K562 (cell line): Measurements from ENCODE around the gene SPSB1. TPM values are rescaled to one million over a fixed set of nuclear protein-coding genes. Genes with fewer than 3 reads are reported as not detected.
A peak's percentile ranks its signal among the peaks of the same experiment; 100 is the strongest.

Experiments used
- ATAC-seq: fragments of 200-7000 bp; cut with Tn5 transposase; 3 replicates; pipeline ENCODE4 v1.9.1; 2020; ENCODE audit warnings: moderate library complexity
- BruUV-seq: library from RNA; stranded (reverse); fragments of 400-500 nt; replicated peaks from 2 replicates; lab custom pipeline; 2021; lab: Mats Ljungman, UMichigan
- CTCF ChIA-PET: fragments of 300-600 bp; formaldehyde crosslinking; extraction: SDS; loops from one replicate; lab custom pipeline; 2021; ENCODE audit warnings: low intra/inter-chr PET ratio; lab: Yijun Ruan, JAX
- POLR2A ChIA-PET: fragments of 300-600, 350-650 bp; sonication (Branson Sonifier 250); formaldehyde crosslinking; extraction: SDS; loops from one replicate; lab custom pipeline; 2021; ENCODE audit warnings: antibody characterized with exemption, inconsistent platforms; lab: Yijun Ruan, JAX
- DNase-seq, 4 experiments: peaks; one replicate each; pipeline versions ENCODE4 v3.0.0 to v3.0.0-alpha.2; 2011 to 2018; ENCODE audit warnings: low spot score in 3 of 4, mixed read lengths in 3 of 4; ENCODE audit errors: extremely low read depth in 1 of 4
- FAIRE-seq: peaks from 2 replicates; lab custom pipeline; 2011; peaks lifted over from hg19 to GRCh38; lab: Jason Lieb, UNC
- H2AFZ ChIP-seq: 2 replicates; pipeline ENCODE4 v1.6.0; 2011; ENCODE audit warnings: low read depth, low read length, control low read depth, inconsistent platforms
- H3K27ac ChIP-seq: fragments of 200-600 bp; 3 replicates; pipeline ENCODE4 v1.8.0; 2011; ENCODE audit warnings: low read depth, mild to moderate bottlenecking, control low read depth, inconsistent platforms, low read length, moderate library complexity, mixed read lengths; ENCODE audit errors: extremely low read depth
- H3K27me3 ChIP-seq, 2 experiments: fragments of 300-600 bp in 1 of 2; 2 replicates in 1 of 2; 3 replicates in 1 of 2; pipeline versions ENCODE4 v1.6.0 to v1.8.0; 2011; ENCODE audit warnings: inconsistent platforms in 2 of 2, low read length in 2 of 2, mild to moderate bottlenecking in 1 of 2, mixed read lengths in 1 of 2, moderate library complexity in 1 of 2; ENCODE audit not compliant: control insufficient read depth in 2 of 2, insufficient read depth in 2 of 2
- H3K36me3 ChIP-seq: fragments of 300-600 bp; 3 replicates; pipeline ENCODE4 v1.8.0; 2011; ENCODE audit warnings: mild to moderate bottlenecking, low read length, inconsistent platforms; ENCODE audit not compliant: control insufficient read depth, insufficient read depth
- H3K4me1 ChIP-seq, 2 experiments: fragments of 200-600 bp in 1 of 2; replicated peaks in 1 of 2; 2 replicates in 1 of 2; 3 replicates in 1 of 2; pipeline versions ENCODE4 v1.5.1 to v1.8.0; 2011; ENCODE audit warnings: inconsistent platforms in 2 of 2, low read length in 2 of 2, mild to moderate bottlenecking in 1 of 2, mixed read lengths in 1 of 2, moderate library complexity in 1 of 2; ENCODE audit not compliant: control insufficient read depth in 2 of 2, insufficient read depth in 2 of 2
- H3K4me2 ChIP-seq: 2 replicates; pipeline ENCODE4 v1.6.1; 2011; ENCODE audit warnings: low read length, control low read depth, inconsistent platforms, mixed read lengths; ENCODE audit not compliant: insufficient read depth
- H3K4me3 ChIP-seq: fragments of 200-600 bp; sonication (generic), shearing (Covaris generic); 2 replicates; pipeline ENCODE4 v1.5.1; 2016; ENCODE audit warnings: control low read depth, inconsistent platforms
- H3K79me2 ChIP-seq: fragments of 200-600 bp; 3 replicates; pipeline ENCODE4 v1.8.0; 2011; ENCODE audit warnings: low read length, inconsistent platforms; ENCODE audit not compliant: control insufficient read depth, insufficient read depth
- H3K9ac ChIP-seq, 2 experiments: 2 replicates each; pipeline versions ENCODE4 v1.6.0 to v1.6.1; 2011; ENCODE audit warnings: low read depth in 2 of 2, low read length in 2 of 2, control low read depth in 1 of 2, inconsistent platforms in 1 of 2, mild to moderate bottlenecking in 1 of 2, mixed read lengths in 1 of 2; ENCODE audit not compliant: insufficient read depth in 1 of 2
- H3K9me1 ChIP-seq: one replicate; pipeline ENCODE4 v1.6.0; 2011; ENCODE audit warnings: inconsistent platforms, mild to moderate bottlenecking, low read length, moderate library complexity; ENCODE audit not compliant: control insufficient read depth, insufficient read depth
- H3K9me3 ChIP-seq: replicated peaks from 2 replicates; pipeline ENCODE4 v1.5.1; 2011; ENCODE audit warnings: low read depth, low read length, inconsistent platforms; ENCODE audit not compliant: control insufficient read depth, insufficient read depth
- H4K20me1 ChIP-seq: replicated peaks from 2 replicates; pipeline ENCODE4 v1.6.1; 2011; ENCODE audit warnings: low read length, inconsistent platforms, mixed read lengths; ENCODE audit not compliant: control insufficient read depth, insufficient read depth
- CREB1 ChIP-seq, 2 experiments: sonication (generic) in 1 of 2; formaldehyde crosslinking in 1 of 2; IDR thresholded peaks; 2 replicates each; pipeline versions ENCODE4 v1.6.1 to v1.8.0; 2012 to 2022; ENCODE audit warnings: inconsistent platforms in 1 of 2, mild to moderate bottlenecking in 1 of 2, missing genetic modification reagents in 1 of 2, moderate library complexity in 1 of 2
- POLR2G ChIP-seq: fragments of 200-400 bp; formaldehyde crosslinking; IDR thresholded peaks from 2 replicates; pipeline ENCODE4 v1.6.1; 2017; ENCODE audit warnings: low read depth, mild to moderate bottlenecking, antibody characterized with exemption, low read length, moderate library complexity
- WGBS: fragments of 100-300 bp; shearing (Covaris generic); methylation state at CpG from one replicate; pipeline ENCODE4 v1.1.6; 2016; ENCODE audit warnings: low coverage, mixed read lengths; ENCODE audit not compliant: insufficient coverage; ENCODE audit errors: missing lambda C conversion rate; 5-methylcytosine and 5-hydroxymethylcytosine counted together
- in situ Hi-C: fragments of 300-500 bp; cut with MboI; formaldehyde crosslinking; loops from 4 replicates; pipeline ENCODE4 v1.15.0; 2018; ENCODE audit warnings: inconsistent platforms, mixed read lengths
- intact Hi-C: fragments of 100-400 bp; cut with micrococcal nuclease; formaldehyde crosslinking; loops from 2 replicates; pipeline ENCODE4 v1.14.2; 2022
- polyA plus RNA-seq, 8 experiments: library from polyadenylated mRNA; depleted of rRNA in 4 of 8; stranded (reverse) in 5 of 8; unstranded in 3 of 8; fragments of >200 nt; fragmentation: Nextera tagmentation in 2 of 8; fragmentation: Illumina TruSeq in 1 of 8; extraction: Ambion mirVana in 2 of 8; extraction: Trizol in 1 of 8; gene quantifications; 2 replicates each; pipeline versions ENCODE4 v1.2.1 to v1.2.3, GENCODE V29; 2011 to 2014; ENCODE audit warnings: inconsistent platforms in 1 of 8, missing spikeins in 1 of 8
- total RNA-seq, 7 experiments: library from RNA; depleted of rRNA in 6 of 7; stranded (reverse); fragments of >200 nt in 6 of 7; fragmentation: Illumina TruSeq in 2 of 7; extraction: Trizol in 2 of 7; gene quantifications; 2 replicates each; pipeline versions ENCODE4 v1.2.1 to v1.2.3, GENCODE V29; 2011 to 2021; ENCODE audit warnings: low replicate concordance in 1 of 7
- TF ChIP-seq, protein P1 (sequence below), 3 experiments: fragments of 200-800 bp in 1 of 3; sonication (Bioruptor generic) in 1 of 3; sonication (generic) in 1 of 3; formaldehyde crosslinking in 1 of 3; IDR thresholded peaks; 2 replicates each; pipeline versions ENCODE4 v1.6.1 to v1.8.0; 2016 to 2022; ENCODE audit warnings: mild to moderate bottlenecking in 2 of 3, missing compliant biosample characterization in 2 of 3, missing genetic modification characterization in 2 of 3, missing genetic modification reagents in 1 of 3

Gene SPSB1
- total and polyA plus RNA-seq, 9 of the 15 experiments (the other 6 are each of a cell fraction or from before 2014, with no cell fraction given), result 0.06 to 0.35 (median 0.14) TPM; not detected in 6

- ChIA-PET POLR2A (interaction anchor here (0.5 to 2.5 kb wide), 2 partner anchors 10 to 73 kb away, joined by 3 to 13 read pairs; partner anchors contain the start of gene H6PD), CTCF (no interaction called here)
- intact Hi-C loops, result no loop called here
- in situ Hi-C loops, result no loop called here
- TF ChIP-seq CREB1 (IDR thresholded peaks at IDR 0.05) (no peak), CREB1 (CRISPR knock-in tag; IDR thresholded peaks at IDR 0.05) (no peak), POLR2G (0 out of 2 replicates have a peak, but pooled peaks have one; percentile 33)
- TF ChIP-seq, protein P1, sequence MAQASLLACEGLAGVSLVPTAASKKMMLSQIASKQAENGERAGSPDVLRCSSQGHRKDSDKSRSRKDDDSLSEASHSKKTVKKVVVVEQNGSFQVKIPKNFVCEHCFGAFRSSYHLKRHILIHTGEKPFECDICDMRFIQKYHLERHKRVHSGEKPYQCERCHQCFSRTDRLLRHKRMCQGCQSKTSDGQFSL (CRISPR knock-in tag; IDR thresholded peaks at IDR 0.05), result no peak
- TF ChIP-seq, protein P1 (tag; IDR thresholded peaks at IDR 0.05), result no peak
- H3K9me3 ChIP-seq, result no peaks in the 10 kb centered on the region
- peaks cover 0 to 15% of the 10 kb centered on the region in 2 experiments; a peak in 2 of 5 replicates for H3K4me1 ChIP-seq
- ATAC-seq, result no peak
- H3K9ac ChIP-seq, result no peak overlapping the region
- no peaks in the 10 kb centered on the region for H3K9me1 ChIP-seq
- H4K20me1 ChIP-seq, result peaks cover 28% of the 10 kb centered on the region; the same call in 1 of the 2 replicates
- no peak for FAIRE-seq
- no TSS peak for BruUV-seq
- H3K4me3 ChIP-seq, result no peak overlapping the region
- H3K79me2 ChIP-seq, result no peaks in the 10 kb centered on the region
- H3K27me3 ChIP-seq, result peaks cover 10 to 72% of the 10 kb centered on the region in 2 experiments; a peak in 4 of 5 replicates
- no peak overlapping the region for H2AFZ ChIP-seq
- no peak overlapping the region for H3K27ac ChIP-seq
- H3K4me2 ChIP-seq, result no peak overlapping the region
- 26% methylated on average over 15 of the region's 15 CpGs for WGBS
- H3K36me3 ChIP-seq, result no peaks in the 10 kb centered on the region
- DNase-seq, result no peak
Measured at GRCh38 chr1:9245230-9245619, 47.5 kb upstream of the SPSB1 start.
